ENCODE results near the gene C2orf68.

Gene C2orf68

GRCh38 chr2:85619617-85620016, 7.8 kb upstream of the C2orf68 start:
- no peak for TF ChIP-seq CTCF (IDR thresholded peaks at IDR 0.05)

- TF ChIP-seq CTCF (IDR thresholded peaks at IDR 0.05) = no peak
These were observed 3.5 kb upstream of the C2orf68 start for GRCh38 chr2:85615413-85615728.

- no peak for TF ChIP-seq CTCF (IDR thresholded peaks at IDR 0.05)
These were observed 2.0 kb upstream of the C2orf68 start for GRCh38 chr2:85613717-85614515.

- TF ChIP-seq CTCF (IDR thresholded peaks at IDR 0.05) = no peak
These were observed 605 bp downstream of the C2orf68 start for GRCh38 chr2:85611217-85611704.

- no peak for TF ChIP-seq CTCF (IDR thresholded peaks at IDR 0.05)
These were observed 4.3 kb downstream of the C2orf68 start for GRCh38 chr2:85607268-85608215.

- TF ChIP-seq CTCF (IDR thresholded peaks at IDR 0.05) = no peak
These were observed 5.8 kb downstream of the C2orf68 start for GRCh38 chr2:85606116-85606455.

- TF ChIP-seq CTCF (IDR thresholded peaks at IDR 0.05) = no peak
These were observed 6.3 kb downstream of the C2orf68 start for GRCh38 chr2:85605406-85606115.

Data from LNCAP (cell line).